Loucy (cell line): ENCODE measurements around the gene GAREM1.
"Not testable (repeated sequence)": the region's sequence is repeated elsewhere in the genome, so short reads cannot be mapped to it uniquely, and the experiment has no call there.

ENCODE experiments used
- H2AFZ ChIP-seq: fragments of 200-600 bp; sonication (generic); 2 replicates; pipeline ENCODE4 v1.6.0; 2016; ENCODE audit warnings: antibody characterized with exemption, mild to moderate bottlenecking, low read length, moderate library complexity
- H3F3A ChIP-seq: fragments of 200-600 bp; 2 replicates; pipeline ENCODE4 v1.6.0; 2016; ENCODE audit warnings: antibody characterized with exemption, low read depth, mild to moderate bottlenecking
- H3K27me3 ChIP-seq: fragments of 200-600 bp; sonication (generic); 2 replicates; pipeline ENCODE4 v1.6.1; 2014; ENCODE audit warnings: low read length, mild to moderate bottlenecking; ENCODE audit not compliant: insufficient read depth, poor library complexity, severe bottlenecking
- H3K36me3 ChIP-seq: fragments of 200-600 bp; sonication (generic); 2 replicates; pipeline ENCODE4 v1.6.1; 2016; ENCODE audit warnings: low read length; ENCODE audit not compliant: insufficient read depth
- H3K4me1 ChIP-seq: fragments of 200-600 bp; sonication (generic); 2 replicates; pipeline ENCODE4 v1.5.1; 2014; ENCODE audit warnings: low read length, mild to moderate bottlenecking; ENCODE audit not compliant: insufficient read depth, poor library complexity, severe bottlenecking
- H3K4me2 ChIP-seq: fragments of 200-600 bp; sonication (generic); 2 replicates; pipeline ENCODE4 v1.6.0; 2014; ENCODE audit warnings: antibody characterized with exemption, low read length, low read depth, mild to moderate bottlenecking; ENCODE audit not compliant: poor library complexity, severe bottlenecking
- H3K4me3 ChIP-seq: fragments of 200-600 bp; sonication (generic); 2 replicates; pipeline ENCODE4 v1.5.1; 2014; ENCODE audit warnings: low read length, mild to moderate bottlenecking, mixed read lengths; ENCODE audit not compliant: poor library complexity, severe bottlenecking
- H3K79me2 ChIP-seq: fragments of 200-600 bp; sonication (generic); 2 replicates; pipeline ENCODE4 v1.6.1; 2014; ENCODE audit warnings: low read length; ENCODE audit not compliant: insufficient read depth
- H3K9ac ChIP-seq: fragments of 200-600 bp; sonication (generic); 2 replicates; pipeline ENCODE4 v1.6.0; 2014; ENCODE audit warnings: mild to moderate bottlenecking, low read depth, low read length, moderate library complexity; ENCODE audit not compliant: poor library complexity, severe bottlenecking
- H3K9me2 ChIP-seq: fragments of 200-600 bp; sonication (generic); replicated peaks from 2 replicates; pipeline ENCODE4 v1.6.1; 2016; ENCODE audit warnings: low read depth, low read length, mixed read lengths
- H3K9me3 ChIP-seq: fragments of 200-600 bp; sonication (generic); 2 replicates; pipeline ENCODE4 v1.6.1; 2014; ENCODE audit warnings: mild to moderate bottlenecking, antibody characterized with exemption, low read length, low read depth; ENCODE audit not compliant: insufficient read depth
- H4K20me1 ChIP-seq: fragments of 200-600 bp; sonication (generic); 2 replicates; pipeline ENCODE4 v1.6.0; 2014; ENCODE audit warnings: antibody characterized with exemption, low read length, mild to moderate bottlenecking; ENCODE audit not compliant: insufficient read depth, poor library complexity, severe bottlenecking
- CTCF ChIP-seq: fragments of 200-600 bp; sonication (generic); conservative IDR thresholded peaks from 2 replicates; pipeline ENCODE4 v1.5.1; 2014; ENCODE audit warnings: mild to moderate bottlenecking, antibody characterized with exemption, low read length
- EZH2phosphoT487 ChIP-seq: fragments of 200-600 bp; IDR thresholded peaks from 2 replicates; pipeline ENCODE4 v1.6.1; 2018; ENCODE audit warnings: antibody characterized with exemption, mild to moderate bottlenecking, moderate library complexity, borderline replicate concordance

Gene GAREM1

GRCh38 chr18:32478317-32478716, 7.6 kb upstream of the GAREM1 start:
- Histone ChIP-seq H3K4me1 (no peaks in the 10 kb centered on the region), H3K4me3 (no peak overlapping the region), H2AFZ (no peak overlapping the region), H3K9me2 (no peaks in the 10 kb centered on the region), H3K9me3 (no peaks in the 10 kb centered on the region), H3K4me2 (no peak overlapping the region), H3F3A (no peaks in the 10 kb centered on the region), H3K27me3 (no peaks in the 10 kb centered on the region), H3K9ac (no peak overlapping the region), H3K36me3 (no peaks in the 10 kb centered on the region), H4K20me1 (no peaks in the 10 kb centered on the region), H3K79me2 (no peaks in the 10 kb centered on the region)
- TF ChIP-seq CTCF (no peak), EZH2phosphoT487 (no peak)

- Histone ChIP-seq H3K4me3 (no peak overlapping the region), H4K20me1 (no peaks in the 10 kb centered on the region), H3K4me2 (no peak overlapping the region), H3K9ac (no peak overlapping the region), H3F3A (no peaks in the 10 kb centered on the region), H3K9me3 (no peaks in the 10 kb centered on the region), H3K4me1 (no peaks in the 10 kb centered on the region), H3K79me2 (no peaks in the 10 kb centered on the region), H3K27me3 (peaks cover 4% of the 10 kb centered on the region), H3K36me3 (no peaks in the 10 kb centered on the region), H3K9me2 (no peaks in the 10 kb centered on the region), H2AFZ (no peak overlapping the region)
- no peak for TF ChIP-seq EZH2phosphoT487
Observed at GRCh38 chr18:32476106-32476505, 5.4 kb upstream of the GAREM1 start.

- not testable (repeated sequence) for H3K4me2 ChIP-seq, H3K9ac ChIP-seq, H3K36me3 ChIP-seq, H2AFZ ChIP-seq, H3K4me3 ChIP-seq, H3K9me2 ChIP-seq, H3K9me3 ChIP-seq, H3K79me2 ChIP-seq, H3F3A ChIP-seq, H3K27me3 ChIP-seq, H3K4me1 ChIP-seq, H4K20me1 ChIP-seq
Observed at GRCh38 chr18:32475069-32475468, 4.4 kb upstream of the GAREM1 start.

- peaks cover 15% of the 10 kb centered on the region for H3K4me1 ChIP-seq
- TF ChIP-seq EZH2phosphoT487 (no peak), CTCF (no peak)
- H3K36me3 ChIP-seq, result no peaks in the 10 kb centered on the region
- H3K9me2 ChIP-seq, result no peaks in the 10 kb centered on the region
- H3K4me2 ChIP-seq, result no peak overlapping the region
- peaks cover 5% of the 10 kb centered on the region for H3K27me3 ChIP-seq
- H2AFZ ChIP-seq, result no peak overlapping the region
- H3F3A ChIP-seq, result no peaks in the 10 kb centered on the region
- H3K9ac ChIP-seq, result no peak overlapping the region
- no peak overlapping the region for H3K4me3 ChIP-seq
- no peaks in the 10 kb centered on the region for H4K20me1 ChIP-seq
- H3K9me3 ChIP-seq, result no peaks in the 10 kb centered on the region
- H3K79me2 ChIP-seq, result no peaks in the 10 kb centered on the region
Observed at GRCh38 chr18:32473325-32473724, 2.6 kb upstream of the GAREM1 start.
